ENCODE measurements around the gene SUB1.
"Not testable (repeated sequence)": the region's sequence is repeated elsewhere in the genome, so short reads cannot be mapped to it uniquely, and the experiment has no call there.

The SUB1 gene

DNA sequence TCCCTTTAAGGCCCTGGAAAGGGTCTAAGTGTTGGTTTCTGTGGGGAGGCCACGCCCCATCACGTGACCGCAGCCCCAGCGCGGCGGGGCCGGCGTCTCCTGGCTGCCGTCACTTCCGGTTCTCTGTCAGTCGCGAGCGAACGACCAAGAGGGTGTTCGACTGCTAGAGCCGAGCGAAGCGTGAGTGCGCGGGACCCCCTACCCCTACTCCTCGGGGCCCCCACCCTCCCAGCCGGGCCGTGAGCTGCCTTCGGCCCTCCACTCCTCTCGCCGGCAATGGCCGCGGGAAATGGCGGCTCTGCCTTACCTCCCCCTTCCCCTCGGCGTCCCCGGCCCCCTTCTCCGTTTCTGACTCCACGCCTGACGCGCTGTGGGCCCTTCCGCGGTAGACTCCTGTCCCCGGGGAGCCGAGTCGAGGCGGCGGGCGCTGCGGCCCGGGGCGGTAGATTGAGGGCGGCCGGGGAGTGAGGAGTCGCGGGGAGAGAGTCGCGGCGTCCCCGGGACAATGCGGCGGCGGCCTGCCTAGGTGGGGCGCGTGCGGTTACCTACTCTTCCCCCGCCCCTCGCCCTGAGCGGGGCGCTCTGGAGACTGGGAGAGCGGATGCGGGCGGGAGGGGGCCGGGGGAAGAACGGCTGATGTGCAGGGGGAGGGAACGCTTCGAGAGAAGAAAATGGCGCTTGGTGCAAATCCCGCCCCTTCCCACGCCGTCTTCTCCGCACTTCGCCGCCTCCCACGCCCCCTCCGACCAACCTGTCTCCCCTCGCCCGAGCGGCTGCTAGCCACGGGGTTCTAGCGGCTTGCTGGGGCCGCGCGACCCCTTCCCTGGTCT lies at the start of gene SUB1:
Gene SUB1 (plus strand): TSS at position 112 of the 830 bp plus-strand sequence. CDS start 2,956 bp downstream, outside the sequence.
- peak; percentile 56 for FAIRE-seq

DNA sequence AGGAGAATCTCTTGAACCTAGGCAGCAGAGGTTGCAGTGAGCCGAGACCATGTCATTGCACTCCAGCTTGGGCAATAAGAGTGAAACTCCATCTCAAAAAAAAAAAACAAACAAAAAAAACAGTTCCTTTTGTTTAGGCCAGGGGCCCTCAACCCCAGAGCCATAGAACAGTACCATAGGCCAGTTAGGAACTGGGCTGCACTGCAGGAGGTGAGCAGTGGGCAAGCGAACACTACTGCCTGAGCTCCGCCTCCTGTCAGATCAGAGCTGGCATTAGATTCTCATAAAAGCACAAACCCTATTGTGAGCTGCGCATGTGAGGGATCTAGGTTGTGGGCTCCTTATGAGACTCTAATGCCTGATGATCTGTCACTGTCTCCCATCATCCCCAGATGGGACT lies 49.1 kb upstream of the SUB1 start:
- no peak for FAIRE-seq

DNA sequence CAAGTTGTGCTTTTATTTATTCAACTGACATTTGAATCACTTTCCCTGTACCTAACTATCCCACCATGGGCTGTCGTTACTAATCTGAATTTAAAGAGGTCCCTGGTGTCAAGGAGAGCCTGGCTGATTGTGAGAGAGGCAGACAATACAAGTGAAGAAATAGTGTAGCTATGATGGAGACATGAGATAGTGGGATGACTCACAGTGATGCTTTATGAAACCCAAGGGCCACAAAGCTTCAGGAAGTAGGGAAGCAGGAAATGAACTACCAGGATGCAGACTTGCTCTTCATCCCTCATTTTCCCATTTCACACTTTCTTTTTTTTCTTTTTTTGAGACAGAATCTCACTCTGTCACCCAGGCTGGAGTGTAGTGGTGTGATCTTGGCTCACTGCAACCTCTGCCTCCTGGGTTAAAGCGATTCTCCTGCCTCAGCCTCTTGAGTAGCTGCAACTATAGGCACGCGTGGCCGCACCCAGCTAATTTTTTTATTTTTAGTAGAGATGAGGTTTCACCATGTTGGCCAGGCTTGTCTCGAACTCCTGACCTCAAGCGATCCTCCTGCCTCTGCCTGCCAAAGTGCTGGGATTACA lies 47.8 kb upstream of the SUB1 start:
- not testable (repeated sequence) for FAIRE-seq

DNA sequence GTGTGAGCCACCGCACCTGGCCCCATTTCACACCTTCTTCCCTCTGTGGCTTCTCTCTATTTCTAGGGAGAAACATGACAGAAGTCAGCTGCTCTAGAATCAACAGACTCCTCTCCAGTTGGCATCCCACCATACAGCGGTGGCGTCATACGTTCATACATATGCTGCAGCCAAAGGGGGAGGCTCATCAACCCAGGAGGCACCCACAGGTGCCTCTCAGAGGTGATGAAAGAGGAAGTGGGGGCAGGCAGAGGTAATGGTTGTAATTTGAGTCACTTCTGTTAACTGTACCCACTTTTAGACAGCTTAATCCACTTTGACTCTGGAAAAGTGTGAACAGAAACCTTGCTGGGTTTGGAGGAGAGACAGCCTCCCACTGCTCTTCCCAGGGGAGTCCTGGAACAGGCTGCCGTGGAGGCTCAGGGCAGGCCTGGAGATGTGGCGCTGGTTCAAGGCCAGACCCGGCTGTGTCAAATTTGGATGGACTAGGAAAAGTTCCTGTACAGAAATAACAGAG lies 47.3 kb upstream of the SUB1 start:
- no peak for FAIRE-seq

DNA sequence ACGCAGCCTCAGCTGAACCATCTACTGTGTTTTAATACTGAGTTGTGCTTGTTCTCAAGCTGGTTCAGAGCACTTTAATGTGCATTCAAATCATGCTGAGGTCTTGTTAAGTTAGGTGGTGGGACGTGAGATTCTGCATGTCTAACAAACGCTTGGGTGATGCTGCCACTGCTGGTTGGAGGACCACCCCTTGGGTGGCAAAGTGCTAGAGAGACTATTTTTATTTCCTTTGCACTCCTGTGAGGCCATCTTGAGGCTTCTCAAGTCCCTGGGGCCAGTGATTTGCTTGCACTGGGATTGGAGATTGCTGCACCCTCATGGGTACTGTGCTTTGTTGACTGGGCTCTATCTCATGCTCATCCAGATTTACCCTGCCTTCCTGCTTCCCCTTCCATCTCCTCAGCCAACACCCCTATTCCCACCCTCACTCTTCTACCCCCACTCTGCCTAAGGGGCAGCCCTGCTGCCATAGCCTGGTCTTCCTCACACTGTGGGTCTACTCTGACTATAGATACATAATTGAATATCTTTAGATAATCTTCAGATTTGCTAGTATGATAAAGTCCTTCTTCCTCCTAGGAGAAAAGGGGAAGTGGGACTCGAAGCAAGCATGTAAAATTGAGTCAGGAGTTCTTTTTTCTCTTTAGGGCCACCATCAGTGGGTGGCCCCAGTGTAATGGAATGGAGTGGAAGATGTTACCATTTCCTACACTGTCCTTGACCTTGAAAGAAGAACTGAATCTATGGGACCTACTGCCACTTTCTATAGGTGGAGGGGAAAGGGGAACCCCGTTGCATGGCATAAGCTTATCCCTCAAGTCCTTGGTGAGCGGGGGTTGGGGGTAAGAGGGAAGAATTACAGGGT lies 45.1 kb upstream of the SUB1 start:
- no peak for FAIRE-seq

DNA sequence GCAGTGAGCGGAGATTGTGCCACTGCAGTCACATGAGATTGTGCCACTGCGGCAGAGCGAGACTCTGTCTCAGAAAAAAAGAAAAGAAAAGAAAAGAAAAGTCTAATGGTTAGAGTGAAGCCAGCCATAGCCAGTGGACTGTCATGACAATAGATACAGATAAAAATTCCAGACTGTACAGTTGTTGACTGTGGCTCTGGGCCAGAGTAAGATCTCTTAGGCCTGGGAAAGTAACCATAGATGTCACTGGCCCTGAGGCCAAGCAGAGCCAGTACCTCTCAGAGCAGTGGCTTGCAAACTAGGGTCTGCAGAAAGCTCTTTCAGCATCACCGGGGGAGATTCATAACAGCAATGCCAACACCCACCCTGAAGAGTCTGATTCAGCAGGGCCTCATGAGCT lies 44.1 kb upstream of the SUB1 start:
- FAIRE-seq: no peak

DNA sequence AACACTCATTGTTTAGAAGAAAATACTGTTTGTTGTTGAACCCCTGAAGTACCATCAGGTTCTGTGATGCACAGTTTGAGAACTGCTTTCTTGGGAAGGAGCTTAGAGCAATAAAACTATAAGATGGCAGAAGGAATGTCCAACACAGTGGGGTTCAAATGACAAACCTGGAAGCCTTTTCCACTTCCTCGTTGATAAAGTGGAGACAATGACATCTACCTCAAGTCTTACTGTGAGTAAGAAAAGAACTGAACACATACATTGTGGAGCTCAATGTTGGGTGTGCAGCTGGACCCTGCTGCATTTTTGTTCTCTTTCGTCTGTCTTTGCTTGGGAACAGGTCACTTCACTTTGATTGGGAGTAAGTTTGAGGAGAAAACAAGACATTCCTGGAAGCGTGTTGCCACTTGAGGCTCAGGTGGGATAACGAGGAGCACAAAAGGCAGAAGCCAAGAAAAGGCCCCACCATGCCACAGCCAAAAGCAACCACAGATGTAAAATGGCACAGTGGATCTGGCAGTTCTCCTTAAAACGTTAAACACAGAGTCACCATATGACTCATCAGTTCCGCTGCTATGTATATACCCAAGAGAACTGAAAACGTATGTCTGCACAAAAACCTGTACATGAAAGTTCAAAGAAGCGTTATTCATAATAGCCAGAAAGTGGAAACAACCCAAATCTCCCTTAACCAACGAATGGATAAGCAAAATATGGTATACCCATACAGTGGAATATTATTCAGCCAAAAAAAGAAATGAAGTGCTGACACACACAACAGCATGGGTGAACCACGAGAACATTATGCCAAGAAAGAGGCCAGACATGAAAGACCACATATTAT lies 42.9 kb upstream of the SUB1 start:
- no peak for FAIRE-seq

DNA sequence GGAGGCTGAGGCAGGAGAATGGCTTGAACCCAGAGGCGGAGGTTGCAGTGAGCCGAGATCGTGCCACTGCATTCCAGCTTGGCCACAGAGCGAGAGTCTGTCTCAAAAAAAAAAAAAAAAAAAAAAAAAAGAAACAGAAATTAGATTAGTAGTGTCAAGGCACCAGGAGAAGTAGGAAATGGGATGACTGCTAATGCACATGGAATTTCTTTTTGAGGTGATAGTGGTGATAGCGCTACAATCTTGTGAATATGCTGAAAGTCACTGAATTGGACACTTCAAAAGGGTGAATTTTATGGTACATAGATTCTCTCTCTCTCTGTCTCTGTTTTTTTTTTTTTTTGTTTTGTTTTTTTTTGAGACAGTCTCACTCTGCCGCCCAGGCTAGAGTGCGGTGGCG lies 42.1 kb upstream of the SUB1 start:
- FAIRE-seq: no peak

DNA sequence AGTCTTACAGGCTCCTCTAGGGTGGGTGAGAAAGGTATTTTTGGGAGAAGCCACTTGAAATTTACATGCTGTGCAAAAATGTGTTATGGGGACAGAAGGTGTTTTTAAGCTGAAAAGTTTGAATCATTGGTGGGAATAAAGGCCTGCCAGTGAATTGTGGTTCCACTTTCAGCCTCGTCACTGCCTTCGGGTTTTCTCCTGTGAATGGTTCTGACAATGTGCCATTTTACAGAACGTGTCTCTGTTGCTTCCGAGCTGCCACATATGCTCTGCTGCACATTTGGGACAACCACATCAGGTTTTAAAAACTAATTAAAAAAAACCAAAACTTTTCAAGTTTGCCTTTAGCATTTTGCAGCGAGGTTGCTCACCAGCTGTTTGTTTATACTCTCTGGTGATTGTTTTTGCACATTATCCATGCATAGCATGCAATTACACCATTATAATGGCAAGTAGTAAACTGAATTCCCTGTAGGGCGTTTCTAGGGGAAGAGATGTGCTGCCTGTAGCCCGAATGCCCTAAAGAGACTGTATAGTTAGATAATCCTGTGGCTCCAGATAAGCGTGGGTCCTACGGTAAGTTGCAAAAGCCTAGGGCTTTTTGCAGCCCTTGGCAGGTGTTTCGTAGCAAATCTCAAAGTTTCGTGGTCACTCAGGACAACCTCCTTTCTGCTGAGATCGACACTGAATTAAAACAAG lies 40.1 kb upstream of the SUB1 start:
- no peak for FAIRE-seq

DNA sequence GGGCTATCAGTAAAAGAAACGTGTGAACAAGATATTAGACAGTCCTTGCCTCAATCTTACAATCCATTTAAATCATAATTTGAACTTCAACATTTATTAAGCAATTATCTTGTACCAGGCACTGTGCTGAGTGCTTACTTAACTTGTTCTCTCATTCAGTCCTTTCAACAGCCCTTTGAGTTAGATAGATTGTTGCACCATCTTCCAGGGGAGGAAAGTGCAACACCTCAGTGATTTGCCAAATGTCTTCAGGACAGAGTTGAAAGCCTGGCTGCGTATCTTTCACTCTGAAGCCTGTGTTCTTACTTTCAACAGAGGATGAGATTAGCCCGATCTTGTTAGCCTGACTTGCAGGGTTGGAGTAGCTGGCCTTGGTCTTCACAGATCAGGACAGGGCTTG lies 34.2 kb upstream of the SUB1 start:
- no peak for FAIRE-seq

DNA sequence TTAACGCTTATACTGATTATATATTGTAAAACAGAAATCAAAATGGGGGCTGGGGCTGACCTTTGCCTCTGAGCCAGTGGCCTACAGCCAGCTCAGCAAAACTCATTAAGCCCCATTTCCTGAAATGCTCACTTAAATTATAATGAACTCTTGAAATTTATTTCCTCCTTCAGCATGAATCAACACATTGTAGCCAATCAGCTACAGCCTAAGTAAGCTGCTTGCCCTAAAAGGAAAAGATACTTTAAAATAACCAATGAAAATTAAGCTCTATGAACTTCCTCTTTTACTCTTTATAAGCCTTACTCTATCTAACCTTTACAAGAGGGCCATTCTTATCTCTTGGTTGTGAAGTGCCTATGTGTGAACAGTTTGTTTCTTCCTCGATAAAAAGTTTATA lies 33.5 kb upstream of the SUB1 start:
- FAIRE-seq: no peak

DNA sequence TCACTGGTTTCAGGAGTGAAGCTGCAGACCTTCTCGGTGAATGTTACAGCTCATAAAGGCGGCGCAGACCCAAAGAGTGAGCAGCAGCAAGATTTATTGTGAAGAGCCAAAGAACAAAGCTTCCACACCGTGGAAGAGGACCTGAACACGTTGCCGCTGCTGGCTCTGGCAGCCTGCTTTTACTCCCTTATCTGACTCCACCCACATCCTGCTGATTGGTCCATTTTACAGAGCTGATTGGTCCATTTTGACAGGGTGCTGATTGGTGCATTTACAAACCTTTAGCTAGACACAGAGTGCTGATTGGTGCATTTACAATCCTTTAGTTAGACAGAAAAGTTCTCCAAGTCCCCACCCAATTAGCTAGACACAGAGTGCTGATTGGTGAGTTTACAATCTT lies 32.9 kb upstream of the SUB1 start:
- not testable (repeated sequence) for FAIRE-seq

DNA sequence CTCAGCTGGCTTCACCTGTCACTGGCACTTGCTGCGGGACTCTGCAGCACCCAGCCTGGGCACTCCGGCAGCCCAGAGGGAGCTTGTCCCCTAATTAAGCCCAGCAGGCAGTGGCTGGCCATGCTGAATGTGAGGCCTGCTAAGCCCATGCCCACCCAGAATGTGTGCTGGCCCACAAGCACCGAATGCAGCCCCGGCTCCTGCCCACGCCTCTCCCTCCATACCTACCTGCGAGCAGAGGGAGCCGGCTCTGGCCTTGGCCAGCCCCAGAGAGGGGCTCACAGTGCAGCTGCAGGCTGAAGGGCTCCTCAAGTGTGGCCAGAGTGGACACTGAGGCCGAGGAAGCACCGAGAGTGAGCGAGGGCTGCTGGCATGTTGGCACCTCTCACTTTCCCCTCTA lies 32.4 kb upstream of the SUB1 start:
- FAIRE-seq: no peak

DNA sequence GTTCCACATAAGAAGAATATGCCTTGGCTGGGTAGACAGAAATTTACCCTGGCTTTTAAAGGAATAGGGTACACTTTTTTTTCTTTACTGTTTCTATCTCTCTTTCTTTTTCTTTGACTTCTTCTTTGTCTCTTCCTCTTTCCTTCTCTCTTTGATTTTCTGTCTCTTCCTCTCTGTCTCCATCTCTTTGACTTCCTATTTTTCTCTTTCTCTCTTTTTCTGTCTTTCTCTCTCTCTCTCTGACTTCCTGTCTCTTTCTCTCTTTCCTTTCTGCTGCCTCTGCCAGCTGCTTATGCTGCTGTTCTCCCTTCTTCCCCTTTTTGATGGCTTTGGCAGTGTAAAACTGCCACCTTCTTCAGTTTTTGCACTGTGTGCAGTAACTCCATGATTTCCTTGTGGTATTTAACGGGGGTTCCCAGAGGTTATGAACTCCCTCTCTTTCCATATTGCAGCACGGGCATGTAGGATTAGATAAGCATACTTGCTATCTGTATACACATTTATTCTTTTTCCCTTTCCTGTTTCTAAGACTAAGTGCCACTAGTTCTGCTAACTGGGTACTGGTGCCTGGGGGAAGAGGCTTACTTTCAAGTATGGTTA lies 31.1 kb upstream of the SUB1 start:
- FAIRE-seq: not testable (repeated sequence)

DNA sequence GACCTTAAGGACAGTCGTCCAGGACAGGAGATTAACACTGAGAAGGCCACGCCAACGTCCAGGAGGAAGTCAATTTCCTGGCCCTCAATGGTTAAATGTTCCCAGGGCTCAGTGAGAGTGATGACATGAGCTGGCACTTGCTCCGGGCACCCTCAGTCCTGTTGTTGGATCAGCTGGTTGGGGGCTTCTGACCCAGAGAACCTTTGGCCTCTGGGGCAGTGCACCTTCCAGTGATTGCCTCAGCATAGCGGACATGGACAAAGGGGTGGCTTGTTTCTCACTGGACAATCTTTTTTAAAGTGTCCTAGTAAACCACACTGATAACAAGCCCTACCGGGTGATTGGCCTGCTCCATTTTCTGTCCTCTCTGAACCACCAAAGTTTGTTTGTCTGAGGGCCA lies 28.8 kb upstream of the SUB1 start:
- not testable (repeated sequence) for FAIRE-seq

DNA sequence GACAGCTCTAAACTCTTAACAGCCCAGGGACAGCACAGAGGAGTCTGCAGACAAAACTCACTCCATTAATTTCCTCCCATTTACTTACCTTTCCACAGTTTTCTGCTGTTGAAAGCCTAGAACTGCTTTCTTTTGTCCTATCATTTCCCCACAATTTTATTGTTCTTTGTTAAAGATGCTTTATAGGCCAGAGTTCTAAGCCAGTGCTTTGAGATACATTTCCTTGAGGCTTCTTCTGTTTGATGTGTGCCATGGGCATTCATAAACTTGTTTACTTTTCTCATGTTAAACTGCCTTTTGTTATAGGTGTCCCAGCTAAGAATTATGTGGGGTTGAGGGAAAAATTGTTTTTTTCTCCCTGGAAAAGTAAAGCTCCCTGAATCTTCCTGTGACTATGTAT lies 25.9 kb upstream of the SUB1 start:
- FAIRE-seq: no peak

DNA sequence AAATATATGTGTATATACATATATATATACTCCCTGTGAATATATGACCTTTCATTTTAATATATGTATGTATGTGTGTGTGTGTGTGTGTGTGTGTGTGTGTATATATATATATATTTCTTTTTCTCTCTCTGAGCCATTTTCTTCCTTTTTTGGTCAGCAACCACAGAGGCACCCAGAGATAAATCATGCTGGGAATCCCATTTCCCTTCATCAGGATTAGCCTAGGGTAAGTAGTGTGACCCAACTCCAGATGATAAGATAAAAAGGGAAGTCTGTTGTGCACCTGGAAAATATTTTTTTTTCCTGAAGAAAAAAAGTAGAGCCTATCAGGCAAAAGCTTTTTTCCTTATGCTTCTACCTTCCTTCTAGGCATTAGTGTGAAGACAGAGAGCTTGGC lies 25.4 kb upstream of the SUB1 start:
- FAIRE-seq: no peak

DNA sequence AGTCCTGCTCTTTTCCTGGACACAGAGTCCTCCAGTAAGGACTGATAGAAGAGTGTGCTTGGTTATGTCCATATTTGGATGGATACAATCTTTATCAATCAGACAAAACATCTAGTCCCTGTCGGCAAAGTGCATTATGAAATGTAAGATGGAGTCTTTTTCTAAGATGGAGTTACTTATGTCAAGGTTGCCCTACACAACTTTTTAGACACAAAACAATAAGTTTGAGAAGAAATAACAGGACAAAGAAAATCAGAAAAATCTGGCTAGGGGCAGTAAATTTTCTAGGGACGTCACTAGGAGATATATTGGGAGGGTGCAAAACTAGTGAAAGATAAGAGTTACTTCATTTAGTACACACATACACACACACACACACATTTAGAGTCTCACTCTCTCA lies 23.3 kb upstream of the SUB1 start:
- FAIRE-seq: no peak

DNA sequence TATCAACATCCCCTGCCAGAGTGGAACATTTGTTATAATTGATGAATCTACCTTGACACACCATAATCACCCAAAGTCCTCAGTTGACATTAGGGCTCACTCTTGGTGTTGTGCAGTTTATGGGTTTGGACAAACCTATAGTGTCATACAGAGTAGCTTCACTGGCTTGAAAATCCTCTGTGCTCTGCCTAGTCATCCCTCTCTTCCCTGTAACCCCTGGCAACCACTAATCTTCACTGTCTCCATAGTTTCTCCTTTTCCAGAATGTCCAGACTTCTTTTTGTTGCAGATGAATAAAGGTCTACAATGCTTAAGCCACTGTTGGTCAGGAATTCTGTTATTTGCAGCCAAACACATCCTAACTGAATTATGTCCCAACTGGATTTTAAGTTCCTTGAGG lies 22.5 kb upstream of the SUB1 start:
- FAIRE-seq: no peak

DNA sequence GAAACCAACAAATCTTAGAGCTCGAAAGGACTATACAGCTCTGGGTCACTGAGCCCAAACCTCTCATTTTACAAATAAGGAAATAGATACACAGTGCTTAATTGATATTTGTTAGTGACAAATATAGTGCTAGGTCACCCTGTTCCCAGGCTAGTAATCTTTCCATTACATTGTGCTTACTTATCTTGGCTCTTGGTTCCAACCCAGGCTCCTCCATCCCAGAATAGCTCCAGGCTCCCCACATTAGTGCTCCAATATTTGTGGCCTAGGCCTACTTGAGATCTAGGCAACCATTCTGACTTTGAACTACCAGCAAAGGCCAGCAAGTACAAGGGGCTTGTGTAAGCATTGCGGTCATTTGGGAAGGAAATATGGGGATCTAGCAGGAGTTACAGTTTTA lies 21.7 kb upstream of the SUB1 start:
- no peak for FAIRE-seq

DNA sequence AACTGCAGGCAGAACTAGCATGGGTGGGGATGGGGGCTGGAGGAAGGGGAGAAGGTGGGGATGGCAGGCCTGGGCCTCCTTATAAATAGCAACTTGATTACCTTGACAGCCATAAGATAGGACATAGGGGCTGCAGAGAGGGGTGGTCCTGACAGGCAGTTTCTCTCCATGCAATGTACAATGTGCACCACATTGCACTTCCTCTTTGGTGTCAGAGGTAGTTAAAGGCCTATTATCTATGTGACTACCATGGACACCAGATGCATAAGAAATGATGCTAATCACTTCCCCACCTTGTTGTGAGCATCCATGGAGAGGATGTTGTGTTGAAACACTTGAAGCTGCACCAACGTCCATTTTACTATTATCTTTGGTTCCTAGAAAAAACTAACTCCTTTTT lies 20.2 kb upstream of the SUB1 start:
- FAIRE-seq: no peak

All from TTC549 (cell line).